Measurements from ENCODE around the gene GALNT7.

Gene GALNT7

GRCh38 chr4:173240696-173241095, 72.1 kb downstream of the GALNT7 start:
- DNase-seq = no peak

GRCh38 chr4:173242466-173243250, 74.0 kb downstream of the GALNT7 start:
- peak in 1 of 2 experiments; percentile 6 for DNase-seq

- DNase-seq = no peak
These were observed 74.7 kb downstream of the GALNT7 start for GRCh38 chr4:173243321-173243720.

GRCh38 chr4:173243917-173244658, 75.5 kb downstream of the GALNT7 start:
- peak in 1 of 2 experiments; percentile 60 for DNase-seq

- DNase-seq = no peak
These were observed 77.3 kb downstream of the GALNT7 start for GRCh38 chr4:173245952-173246351.

- DNase-seq = peak; percentile 35 to 86
These were observed 78.1 kb downstream of the GALNT7 start for GRCh38 chr4:173246719-173247118.

GRCh38 chr4:173247321-173247720, 78.7 kb downstream of the GALNT7 start:
- peak; percentile 47 to 63 for DNase-seq

GRCh38 chr4:173248690-173249089, 80.1 kb downstream of the GALNT7 start:
- no peak for DNase-seq

- DNase-seq = peak in 1 of 2 experiments; percentile 21
These were observed 83.7 kb downstream of the GALNT7 start for GRCh38 chr4:173252024-173252935.

- DNase-seq = no peak
These were observed 85.0 kb downstream of the GALNT7 start for GRCh38 chr4:173253561-173253960.

GRCh38 chr4:173254646-173255045, 86.0 kb downstream of the GALNT7 start:
- no peak for DNase-seq

GRCh38 chr4:173256825-173257224, 88.2 kb downstream of the GALNT7 start:
- no peak for DNase-seq

- DNase-seq = peak; percentile 23 to 52
These were observed 89.4 kb downstream of the GALNT7 start for GRCh38 chr4:173257732-173258717.

- no peak for DNase-seq
These were observed 90.3 kb downstream of the GALNT7 start for GRCh38 chr4:173258866-173259265.

GRCh38 chr4:173259310-173259709, 90.7 kb downstream of the GALNT7 start:
- no peak for DNase-seq

GRCh38 chr4:173261052-173261451, 92.4 kb downstream of the GALNT7 start:
- no peak for DNase-seq

- DNase-seq = no peak
These were observed 93.8 kb downstream of the GALNT7 start for GRCh38 chr4:173262375-173262774.

- no peak for DNase-seq
These were observed 95.6 kb downstream of the GALNT7 start for GRCh38 chr4:173264245-173264644.

- DNase-seq = no peak
These were observed 96.1 kb downstream of the GALNT7 start for GRCh38 chr4:173264684-173265185.

GRCh38 chr4:173265751-173266150, 97.1 kb downstream of the GALNT7 start:
- DNase-seq = no peak

GRCh38 chr4:173267711-173268110, 99.1 kb downstream of the GALNT7 start:
- DNase-seq = no peak

GRCh38 chr4:173269280-173269679, 100.7 kb downstream of the GALNT7 start:
- no peak for DNase-seq
